GM18907 (cell line): Measurements from ENCODE around the gene CORO2B.

Source experiments
- ATAC-seq: cut with Tn5 transposase; IDR thresholded peaks from one replicate; pipeline ENCODE4 v1.9.1; 2021; ENCODE audit warnings: mild to moderate bottlenecking, moderate library complexity; ENCODE audit not compliant: unreplicated experiment

The CORO2B gene

DNA sequence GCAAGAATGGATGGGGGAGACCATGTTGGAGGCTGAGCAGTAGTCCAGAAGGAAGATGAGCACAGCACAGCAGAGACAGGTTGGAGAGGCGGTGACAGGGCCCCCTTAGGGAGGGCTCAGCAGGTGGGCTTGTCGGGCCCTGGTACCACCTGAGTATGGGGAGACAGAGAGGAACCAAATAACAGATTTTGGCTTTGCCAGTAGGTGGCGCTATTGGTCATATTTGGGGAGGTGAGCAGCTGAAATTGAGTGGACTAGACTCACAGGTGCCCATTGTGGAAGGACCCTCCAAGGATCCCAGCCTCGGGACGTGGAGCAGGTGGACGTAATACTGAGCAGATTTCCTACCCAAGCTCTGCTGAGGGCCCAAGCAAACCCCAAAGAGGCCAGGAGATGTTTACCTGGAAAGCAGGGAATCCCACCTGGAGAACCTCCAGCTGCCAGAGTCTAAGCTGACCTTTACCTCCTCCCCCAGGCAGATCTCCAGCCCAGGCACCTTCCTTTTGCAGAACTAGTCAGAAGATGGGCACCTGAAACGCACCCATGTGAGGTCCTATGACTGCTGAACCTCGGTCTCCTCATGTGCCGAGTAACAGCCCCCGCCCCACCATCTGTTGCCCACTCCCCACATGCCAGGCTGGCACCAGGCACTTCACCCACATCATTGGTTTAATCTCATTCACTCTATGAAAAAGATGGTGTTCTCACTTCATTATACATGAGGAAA is 24.6 kb upstream of the CORO2B start:
- no peak for ATAC-seq

DNA sequence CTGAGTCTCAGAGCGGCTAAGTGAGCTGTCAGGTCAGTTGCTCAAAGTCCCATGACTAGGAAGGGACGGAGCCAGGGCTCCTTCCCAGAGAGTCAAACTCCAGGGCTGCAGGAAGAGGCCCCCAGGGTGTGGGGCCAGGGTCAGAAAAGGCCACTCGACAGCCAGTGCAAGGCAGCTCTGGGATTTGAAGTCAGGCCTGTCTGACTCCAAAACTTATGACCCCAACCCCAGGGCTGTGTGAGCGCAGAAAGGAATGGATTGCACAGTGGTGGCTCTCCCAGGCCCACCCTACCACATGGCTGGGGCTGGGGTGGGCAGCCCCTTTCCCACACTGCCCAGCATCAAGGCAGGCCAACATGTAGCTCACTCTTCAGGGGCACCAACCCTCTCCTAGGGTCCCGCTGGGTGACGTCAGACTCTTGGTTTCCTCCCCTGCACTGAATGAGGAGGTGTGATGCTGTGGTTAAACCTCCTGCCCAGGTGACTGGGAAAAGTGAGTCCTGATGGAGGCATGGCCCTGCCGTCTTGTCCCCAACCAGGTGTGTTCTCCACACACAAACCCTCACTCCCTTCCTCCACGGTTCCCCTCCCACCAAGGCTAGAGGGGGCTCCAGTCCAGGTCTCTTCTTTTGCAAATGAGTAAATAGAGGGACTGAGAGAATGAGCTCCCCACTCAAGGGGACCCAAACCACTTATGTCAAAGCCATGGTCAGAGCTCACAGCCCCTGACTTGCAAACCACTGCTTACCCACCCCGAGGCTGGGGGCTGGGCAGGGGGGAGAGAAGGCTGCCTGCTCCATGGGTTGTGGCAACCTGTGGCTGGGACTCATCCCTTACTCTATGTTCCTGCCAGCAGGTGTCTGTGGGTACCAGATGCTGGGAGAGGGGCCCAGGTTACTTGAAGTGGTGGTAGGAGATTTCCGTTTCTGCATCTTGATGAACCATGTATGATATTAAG is 23.8 kb upstream of the CORO2B start:
- ATAC-seq = no peak

DNA sequence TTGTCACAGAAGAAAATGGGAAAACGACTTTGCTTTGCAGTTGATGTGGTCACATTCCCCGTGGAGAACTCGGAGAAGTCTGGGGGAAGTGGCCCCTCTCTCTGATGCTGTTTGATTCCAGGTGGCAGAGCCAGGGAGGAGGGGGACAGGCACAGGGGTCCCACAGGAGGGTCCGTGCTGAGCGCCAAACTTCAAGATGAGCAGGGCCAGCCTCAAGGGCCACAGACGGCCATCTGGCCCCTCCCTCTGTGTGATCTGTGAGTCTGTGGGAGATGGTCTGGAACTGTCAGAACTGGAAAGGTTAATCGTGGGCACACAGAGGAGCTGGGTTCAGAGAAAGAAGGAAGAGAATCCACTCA is 23.1 kb upstream of the CORO2B start:
- no peak for ATAC-seq

DNA sequence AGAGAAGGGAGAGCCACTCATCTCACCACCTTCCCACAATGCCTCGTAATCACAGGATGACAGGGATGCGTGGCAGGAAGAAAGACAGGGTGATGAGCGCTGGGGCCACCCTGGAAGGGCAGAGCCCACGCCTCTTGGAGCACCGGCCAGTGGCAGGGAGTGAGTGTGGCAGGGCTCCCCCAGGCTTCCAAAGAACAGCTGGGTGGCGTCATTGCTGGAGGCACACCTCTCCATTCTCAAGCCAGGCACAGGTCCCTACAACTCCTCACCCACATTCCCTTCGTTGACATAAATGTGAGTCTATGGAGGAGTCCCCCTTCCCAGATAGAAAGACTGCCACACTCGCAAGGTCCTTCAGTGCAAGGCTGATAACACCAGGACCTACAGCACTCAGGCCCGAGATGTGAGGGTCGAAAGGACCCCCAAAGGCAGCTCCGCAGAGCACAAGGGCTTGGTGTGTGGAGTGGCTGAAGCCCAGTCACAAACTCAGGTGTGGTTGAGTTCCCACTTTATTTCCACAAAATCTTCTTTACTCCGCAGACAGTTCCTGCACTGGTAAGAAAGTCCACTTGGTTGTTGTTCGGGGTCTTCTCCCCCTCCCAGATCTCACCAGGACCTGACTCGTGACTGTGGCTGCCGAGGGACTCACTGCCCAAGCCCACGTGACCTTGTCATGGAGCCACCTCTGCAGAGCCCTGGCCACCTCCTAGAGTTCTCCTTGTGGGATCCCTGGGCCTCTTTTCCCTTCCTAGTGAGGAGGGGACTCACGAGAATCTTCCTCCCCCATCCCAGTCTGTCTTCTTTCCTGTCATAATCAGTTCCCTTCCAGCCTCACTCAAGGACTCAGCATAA is 22.4 kb upstream of the CORO2B start:
- ATAC-seq = no peak

DNA sequence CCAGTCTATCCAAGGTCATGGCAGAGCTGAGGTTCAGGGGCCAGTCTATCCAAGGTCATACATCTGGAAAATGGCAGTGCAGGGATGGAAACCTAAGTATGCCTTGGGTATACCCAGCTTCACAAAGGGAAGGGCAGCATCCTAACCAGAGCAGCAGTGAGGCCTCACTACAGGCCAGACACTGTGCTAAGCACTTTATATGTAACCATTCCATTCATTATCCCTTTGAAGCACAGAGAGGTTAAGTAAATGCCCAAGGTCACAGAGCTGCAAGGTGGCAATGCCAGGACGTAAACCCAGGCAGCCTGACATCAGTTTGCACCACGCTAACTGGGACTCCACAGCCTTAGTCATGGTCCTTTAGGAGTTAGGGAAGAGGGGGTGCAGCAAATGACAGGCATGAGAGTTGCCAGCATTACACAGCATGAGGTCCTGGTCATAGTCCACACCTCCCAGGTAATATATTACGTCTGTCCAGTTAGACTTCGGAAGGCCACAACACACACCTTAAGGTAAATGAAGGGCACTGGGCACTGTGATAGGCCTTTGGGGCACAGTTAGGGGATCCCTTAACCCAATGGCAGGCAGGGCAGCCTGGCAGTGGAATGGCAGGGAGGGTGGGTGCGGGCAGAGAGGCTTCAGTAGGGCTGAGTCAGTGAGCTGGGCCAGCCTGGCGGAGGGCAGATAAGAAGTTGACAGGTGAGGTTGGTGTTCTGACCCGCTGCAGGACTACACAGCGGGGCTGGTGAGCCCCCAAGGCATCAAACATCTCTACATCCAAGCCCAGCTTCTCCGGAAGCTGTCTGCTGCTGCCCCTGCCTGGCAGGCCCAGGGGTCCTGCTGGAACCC is 21.1 kb upstream of the CORO2B start:
- ATAC-seq = no peak

DNA sequence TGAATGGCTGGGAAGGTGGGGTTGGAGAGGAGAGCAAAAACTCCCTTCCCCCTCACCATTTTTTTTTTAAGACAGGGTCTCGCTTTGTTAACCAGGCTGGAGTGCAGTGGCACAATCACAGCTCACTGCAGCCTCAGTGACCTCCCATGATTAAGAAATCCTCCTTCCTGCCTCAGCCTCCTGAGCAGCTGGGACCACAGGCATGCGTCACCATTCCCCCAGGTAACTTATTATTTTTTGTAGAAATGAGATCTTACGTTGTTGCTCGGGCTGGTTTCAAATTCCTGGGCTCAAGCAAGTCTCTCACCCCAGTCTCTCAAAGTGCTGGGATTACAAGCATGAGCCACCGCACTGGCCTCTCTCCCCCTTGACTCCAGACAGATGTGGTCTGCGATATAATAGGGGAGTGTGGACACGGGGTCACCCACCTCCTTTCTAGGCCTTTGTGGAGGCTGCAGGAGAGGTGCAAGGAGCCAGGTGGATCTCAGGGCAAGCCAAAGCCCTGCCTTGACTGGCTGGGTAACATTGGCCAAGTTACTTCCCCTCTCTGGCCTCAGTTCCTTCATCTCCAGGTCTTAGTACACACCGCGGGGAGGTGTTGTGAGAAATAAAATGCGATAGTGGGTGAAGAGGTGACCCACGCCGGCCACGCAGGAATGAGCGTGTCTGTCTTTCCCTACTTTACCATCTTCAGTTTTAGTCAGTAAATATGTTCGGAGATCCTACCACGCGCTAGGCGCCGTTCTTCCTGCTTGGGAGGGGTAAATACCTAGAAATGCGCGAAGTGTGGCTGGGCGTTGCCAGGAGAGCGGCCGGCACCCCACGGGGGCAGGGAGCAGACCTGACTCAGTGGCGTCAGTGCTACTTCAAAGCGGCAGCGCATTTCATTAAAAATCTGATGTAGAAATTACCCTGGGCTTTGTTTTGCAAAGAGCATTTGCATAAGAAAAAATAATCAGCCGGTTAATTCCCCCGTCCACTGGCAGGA is 20.2 kb upstream of the CORO2B start:
- no peak for ATAC-seq

DNA sequence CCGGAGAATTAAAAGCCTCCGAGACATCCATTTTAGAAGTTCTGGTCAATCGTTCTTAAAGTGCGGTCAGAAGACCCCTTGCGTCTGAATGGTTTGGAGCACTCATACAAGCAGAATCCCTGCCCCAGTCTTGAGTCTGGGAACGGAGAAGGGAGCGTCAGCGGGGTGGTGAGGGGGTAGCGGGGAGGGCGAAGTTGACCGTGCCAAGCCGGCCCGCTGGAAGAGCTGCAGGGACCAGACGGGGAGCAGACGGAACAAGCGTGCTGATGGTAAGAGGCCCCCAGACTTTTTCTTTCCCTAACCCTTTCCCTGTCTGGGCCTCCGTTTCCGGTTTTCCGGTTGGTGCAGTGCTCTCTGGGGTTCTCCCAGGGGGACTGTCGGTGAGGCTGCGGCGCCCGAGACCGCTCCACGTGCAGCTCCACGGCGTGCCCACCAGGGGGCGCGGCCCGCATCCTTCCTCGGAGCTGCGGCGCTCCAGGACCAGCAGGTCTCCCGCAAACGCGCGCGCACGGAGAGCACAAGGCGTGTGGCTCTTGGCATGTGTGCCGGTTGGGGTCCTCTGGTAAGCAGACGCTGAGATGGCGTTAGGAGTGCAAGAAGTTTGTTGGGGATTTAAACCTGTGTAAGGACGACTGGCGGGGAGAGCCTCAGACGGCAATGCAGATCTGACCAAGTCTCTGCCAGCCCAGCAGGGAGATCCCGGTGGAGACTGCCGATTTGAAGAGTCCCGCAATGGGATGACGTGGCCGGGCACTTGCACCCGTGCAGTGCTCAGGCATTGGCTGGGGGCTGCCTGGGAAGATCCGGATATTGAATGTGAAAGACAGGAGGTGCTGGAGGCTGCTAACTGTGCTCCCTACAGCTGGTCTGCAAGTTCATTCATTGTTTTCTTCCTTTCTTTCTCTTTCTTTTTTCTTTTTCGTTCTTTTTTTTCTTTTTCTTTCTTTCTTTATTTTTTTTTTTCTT is 19.2 kb upstream of the CORO2B start:
- ATAC-seq = no peak

GRCh38 chr15:68560501-68561113 is 18.2 kb upstream of the CORO2B start:
- no peak for ATAC-seq

DNA sequence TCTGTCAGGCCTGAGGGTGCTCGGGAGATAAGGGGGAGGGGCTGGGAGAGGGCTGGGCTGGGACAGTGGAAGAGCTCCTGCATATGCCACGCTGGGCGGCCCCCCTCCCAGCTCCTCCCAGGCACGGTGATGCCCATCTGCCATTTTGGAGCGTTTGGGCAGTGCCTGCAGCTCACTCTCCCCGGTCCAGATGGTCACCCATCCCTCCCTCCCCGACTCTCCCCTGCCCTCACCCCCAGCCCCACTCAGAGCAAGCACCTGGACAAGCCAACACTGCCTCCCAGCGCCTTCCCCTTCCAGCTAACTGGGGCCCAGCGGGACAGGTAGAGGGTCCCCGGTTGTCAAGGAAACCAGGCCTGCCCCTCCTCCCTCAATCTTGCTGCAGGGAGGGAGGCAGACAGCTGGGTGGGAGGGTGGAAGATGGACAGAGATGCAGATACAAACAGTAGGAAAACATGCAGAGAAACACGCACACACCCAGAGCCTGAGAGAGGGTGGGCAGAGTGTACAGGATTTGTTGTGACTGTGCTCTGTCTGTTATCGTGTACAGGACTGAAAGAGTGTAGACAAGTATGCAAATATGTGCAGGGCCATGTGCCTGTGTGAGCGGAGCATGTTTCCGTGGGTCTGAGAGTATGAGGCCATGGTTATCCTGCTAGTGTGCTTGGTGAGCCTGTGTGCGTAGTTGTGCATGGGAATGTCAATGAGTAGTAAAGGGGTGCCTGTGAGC is 17.5 kb upstream of the CORO2B start:
- no peak for ATAC-seq

- ATAC-seq = no peak
These were observed 16.9 kb upstream of the CORO2B start for GRCh38 chr15:68561901-68562300.

- no peak for ATAC-seq
These were observed 14.6 kb upstream of the CORO2B start for GRCh38 chr15:68564173-68564572.

- ATAC-seq = no peak
These were observed 13.6 kb upstream of the CORO2B start for GRCh38 chr15:68565234-68565633.

GRCh38 chr15:68565726-68566125 is 13.1 kb upstream of the CORO2B start:
- no peak for ATAC-seq

GRCh38 chr15:68566377-68566954 is 12.3 kb upstream of the CORO2B start:
- ATAC-seq = no peak

DNA sequence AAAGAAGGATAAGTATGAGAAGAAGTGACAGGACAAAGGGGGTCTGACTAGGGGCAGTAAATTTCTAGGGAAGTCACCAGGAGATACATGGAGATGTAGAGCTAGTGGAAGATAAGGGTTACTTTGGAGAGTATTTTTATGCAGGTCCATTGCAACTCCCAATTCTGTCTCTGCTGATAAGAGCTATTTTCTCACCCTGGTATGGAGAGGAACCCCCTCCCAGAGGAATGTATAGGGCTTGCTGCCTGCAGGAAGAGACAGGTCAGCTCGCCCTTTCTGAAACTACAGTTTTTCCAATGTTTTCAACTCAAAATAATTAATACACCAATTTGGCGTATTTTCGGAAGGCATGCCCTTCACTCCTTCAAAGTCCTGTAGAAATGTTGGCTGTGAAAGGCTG is 11.4 kb upstream of the CORO2B start:
- ATAC-seq = no peak

GRCh38 chr15:68570974-68571373 is 7.8 kb upstream of the CORO2B start:
- ATAC-seq = no peak

DNA sequence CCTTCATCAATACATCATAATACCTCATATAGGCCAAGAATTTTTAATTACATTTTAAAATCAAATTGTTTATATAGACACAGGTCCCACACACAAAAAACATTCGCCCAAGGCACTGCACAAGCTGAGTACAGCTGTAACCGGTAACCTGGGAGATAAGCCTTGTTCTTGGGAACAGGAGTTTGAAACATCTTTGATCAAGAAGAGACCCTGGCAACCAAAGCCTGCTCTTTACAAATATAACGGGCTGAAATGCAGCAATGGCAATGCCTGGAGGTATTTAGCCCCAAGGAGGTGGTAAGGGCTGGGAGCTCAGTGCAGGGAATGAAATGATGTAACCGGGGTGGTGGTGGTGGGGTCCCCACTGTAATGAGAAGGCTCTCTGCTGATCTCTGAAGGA is 7.2 kb upstream of the CORO2B start:
- ATAC-seq = no peak
